IPS DF 4.7 (cell line): ENCODE data around the gene DHCR24.
"Not testable (repeated sequence)": the region's sequence is repeated elsewhere in the genome, so short reads cannot be mapped to it uniquely, and the experiment has no call there.

Experiments
- DNase-seq: peaks from one replicate; pipeline ENCODE4 v3.0.0-alpha.2; 2013; ENCODE audit warnings: low spot score; ENCODE audit errors: extremely low read depth

The DHCR24 gene, protein sequence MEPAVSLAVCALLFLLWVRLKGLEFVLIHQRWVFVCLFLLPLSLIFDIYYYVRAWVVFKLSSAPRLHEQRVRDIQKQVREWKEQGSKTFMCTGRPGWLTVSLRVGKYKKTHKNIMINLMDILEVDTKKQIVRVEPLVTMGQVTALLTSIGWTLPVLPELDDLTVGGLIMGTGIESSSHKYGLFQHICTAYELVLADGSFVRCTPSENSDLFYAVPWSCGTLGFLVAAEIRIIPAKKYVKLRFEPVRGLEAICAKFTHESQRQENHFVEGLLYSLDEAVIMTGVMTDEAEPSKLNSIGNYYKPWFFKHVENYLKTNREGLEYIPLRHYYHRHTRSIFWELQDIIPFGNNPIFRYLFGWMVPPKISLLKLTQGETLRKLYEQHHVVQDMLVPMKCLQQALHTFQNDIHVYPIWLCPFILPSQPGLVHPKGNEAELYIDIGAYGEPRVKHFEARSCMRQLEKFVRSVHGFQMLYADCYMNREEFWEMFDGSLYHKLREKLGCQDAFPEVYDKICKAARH

DNA sequence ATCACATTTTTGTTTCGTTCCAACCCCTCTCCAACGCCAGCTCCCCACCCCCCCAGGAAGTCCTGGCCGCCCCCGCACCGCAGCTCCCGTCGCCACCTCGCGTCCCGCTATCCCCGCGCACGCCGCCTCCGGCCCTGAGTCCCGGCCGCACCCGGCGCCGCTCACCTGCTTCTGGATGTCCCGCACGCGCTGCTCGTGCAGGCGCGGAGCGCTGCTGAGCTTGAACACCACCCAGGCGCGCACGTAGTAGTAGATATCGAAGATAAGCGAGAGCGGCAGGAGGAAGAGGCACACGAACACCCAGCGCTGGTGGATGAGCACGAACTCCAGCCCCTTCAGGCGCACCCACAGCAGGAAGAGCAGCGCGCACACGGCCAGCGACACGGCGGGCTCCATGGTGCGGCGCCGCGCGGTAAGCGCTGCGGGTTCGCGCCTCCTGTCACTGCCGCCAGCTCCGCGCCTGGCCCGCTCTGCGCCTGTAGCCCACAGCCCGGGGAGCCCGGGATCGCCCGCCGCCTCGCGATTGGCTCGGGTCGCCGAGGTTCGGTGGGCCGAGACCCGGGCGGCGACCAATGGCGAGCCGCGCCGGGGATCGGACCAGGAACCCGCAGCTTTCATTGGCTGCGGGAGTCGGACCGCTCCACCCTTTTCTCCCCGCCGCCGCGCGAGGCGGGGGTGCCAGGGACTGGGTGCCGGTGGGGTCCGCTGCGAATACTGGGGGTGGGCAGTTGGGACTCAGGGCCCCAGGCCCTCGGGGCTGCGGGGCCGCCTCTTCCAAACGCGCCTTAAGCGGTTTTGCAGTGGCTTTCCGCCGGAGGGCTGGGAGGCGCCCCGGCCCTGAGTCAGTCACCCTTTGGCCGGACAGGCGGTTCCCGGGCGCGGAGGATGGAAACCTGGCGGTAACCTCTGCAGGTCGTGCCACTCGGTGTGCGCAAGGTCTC is at the start of gene DHCR24:
Gene DHCR24 (minus strand): TSS at position 472 of the 941 bp plus-strand sequence. CDS start 76 bp downstream, at position 396.
- peak; percentile 53 for DNase-seq

GRCh38 chr1:54936791-54937190 is 49.8 kb upstream of the DHCR24 start:
- no peak for DNase-seq

DNA sequence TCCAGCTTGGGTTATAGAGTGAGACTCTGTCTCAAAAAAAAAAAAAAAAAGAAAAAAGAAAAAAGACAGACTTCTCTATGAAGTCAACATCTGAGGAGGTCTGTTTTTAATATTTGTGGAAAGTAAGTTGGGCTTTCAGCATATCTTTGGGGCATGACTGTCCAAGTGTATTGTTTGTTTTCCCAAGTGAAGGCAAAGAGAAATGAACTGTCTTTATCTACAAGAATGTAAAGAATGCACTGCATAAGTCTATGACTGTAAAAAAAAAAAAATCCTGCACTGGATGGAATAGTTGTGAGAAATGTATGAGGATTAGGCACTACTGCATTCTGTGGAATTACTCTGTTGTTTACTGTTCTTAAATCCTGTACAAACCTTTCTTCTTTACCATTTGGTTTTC is 47.9 kb upstream of the DHCR24 start:
- no peak for DNase-seq

GRCh38 chr1:54934081-54934480 is 47.1 kb upstream of the DHCR24 start:
- DNase-seq, result not testable (repeated sequence)

DNA sequence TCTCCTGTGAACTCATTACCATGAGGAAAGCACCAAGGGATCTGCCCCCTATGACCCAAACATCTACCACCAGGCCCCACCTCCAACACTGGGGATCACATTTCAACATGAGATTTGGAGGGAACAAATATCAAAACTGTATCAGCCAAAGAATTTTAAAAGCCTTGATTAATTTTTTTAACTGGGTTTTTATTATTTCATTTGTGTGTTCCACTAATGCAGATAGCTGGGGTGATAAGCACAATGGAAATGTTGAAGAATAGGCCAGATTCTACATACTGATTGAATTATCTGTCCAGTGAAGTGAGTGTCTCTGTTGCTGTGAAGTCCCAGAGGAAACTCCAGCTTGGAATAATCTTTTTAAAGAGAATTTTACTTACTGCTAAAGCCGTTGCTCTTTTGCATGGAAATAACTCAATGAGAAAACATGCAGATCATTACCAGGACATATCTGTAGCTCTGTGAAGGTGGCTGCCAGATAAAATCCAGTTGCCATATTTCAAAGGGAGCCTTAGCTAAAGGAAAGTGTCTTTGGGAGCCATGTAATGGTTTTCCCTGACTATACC is 44.4 kb upstream of the DHCR24 start:
- no peak for DNase-seq

DNA sequence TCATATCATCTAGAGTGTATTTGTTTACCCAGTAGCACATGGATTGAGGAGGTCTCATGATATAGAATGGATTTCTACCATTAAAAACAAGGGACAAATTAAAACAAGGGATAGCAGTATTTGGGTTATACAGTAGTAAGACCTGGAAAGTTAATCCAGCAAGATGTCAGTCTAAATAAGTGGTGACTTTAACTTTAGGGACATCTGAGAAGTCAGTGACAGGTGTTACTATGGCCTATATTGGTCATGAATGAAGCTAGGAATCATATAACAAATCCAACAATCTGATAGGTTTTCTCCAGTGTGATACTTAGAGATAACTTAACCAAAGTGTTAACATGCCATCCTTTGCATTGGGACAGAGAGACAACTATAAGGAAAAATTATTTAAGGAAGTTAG is 42.7 kb upstream of the DHCR24 start:
- no peak for DNase-seq

GRCh38 chr1:54928327-54928726 is 41.3 kb upstream of the DHCR24 start:
- no peak for DNase-seq

GRCh38 chr1:54927472-54928240 is 40.7 kb upstream of the DHCR24 start:
- DNase-seq, result no peak

- no peak for DNase-seq
Observed at GRCh38 chr1:54926970-54927369, 40.0 kb upstream of the DHCR24 start.

DNA sequence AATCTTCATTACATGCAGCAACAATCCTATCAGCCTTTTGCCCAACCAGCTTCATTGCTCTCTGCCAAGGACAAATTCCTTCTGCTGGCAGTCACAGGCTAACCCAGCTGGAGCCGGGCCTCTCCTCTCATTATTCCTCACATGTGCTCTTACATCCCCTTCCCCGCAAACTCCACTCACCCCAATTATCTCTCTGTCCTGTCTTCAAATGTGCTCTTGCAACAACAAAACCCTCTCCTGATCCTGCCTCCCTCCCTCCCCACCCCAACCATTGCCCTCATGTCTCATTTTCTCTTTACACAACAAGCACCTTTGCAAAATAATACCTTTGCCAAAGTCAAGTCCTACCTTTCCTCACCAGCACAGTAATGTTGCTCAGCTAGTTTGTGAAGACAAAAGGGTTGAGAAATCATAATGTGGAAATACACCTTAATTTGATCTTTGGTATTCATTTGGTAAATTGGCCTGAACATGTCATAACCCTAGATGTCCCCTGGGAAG is 36.0 kb upstream of the DHCR24 start:
- DNase-seq, result no peak

DNA sequence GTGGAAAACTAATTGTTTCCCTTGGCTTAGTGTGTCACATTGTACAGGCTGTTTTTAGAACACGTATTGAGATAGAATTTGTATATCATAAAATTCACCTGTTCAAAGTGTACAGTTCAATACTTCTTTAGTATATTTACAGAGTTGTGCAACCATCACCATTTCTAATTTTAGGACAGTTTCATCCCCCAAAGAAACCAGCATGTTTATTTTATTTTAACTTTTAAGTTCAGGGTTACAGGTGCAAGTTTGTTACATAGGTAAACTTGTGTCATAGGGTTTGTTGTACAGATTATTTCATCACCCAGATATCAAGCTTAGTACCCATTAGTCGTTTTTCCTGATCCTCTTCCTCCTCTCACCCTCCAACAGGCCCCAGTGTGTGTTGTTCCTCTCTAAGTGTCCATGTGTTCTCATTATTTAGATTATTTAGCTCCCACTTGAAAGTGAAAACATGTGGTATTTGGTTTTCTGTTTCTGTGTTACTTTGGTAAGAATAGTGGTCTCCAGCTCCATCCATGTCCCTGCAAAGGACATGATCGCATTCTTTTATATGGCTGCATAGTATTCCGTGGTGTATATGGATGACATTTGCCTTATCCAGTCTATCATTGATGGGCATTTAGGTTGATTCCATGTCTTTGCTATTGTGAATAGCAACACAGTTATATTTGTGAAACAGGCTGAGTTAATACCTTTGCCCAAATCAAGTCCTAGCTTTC is 35.2 kb upstream of the DHCR24 start:
- DNase-seq, result no peak

DNA sequence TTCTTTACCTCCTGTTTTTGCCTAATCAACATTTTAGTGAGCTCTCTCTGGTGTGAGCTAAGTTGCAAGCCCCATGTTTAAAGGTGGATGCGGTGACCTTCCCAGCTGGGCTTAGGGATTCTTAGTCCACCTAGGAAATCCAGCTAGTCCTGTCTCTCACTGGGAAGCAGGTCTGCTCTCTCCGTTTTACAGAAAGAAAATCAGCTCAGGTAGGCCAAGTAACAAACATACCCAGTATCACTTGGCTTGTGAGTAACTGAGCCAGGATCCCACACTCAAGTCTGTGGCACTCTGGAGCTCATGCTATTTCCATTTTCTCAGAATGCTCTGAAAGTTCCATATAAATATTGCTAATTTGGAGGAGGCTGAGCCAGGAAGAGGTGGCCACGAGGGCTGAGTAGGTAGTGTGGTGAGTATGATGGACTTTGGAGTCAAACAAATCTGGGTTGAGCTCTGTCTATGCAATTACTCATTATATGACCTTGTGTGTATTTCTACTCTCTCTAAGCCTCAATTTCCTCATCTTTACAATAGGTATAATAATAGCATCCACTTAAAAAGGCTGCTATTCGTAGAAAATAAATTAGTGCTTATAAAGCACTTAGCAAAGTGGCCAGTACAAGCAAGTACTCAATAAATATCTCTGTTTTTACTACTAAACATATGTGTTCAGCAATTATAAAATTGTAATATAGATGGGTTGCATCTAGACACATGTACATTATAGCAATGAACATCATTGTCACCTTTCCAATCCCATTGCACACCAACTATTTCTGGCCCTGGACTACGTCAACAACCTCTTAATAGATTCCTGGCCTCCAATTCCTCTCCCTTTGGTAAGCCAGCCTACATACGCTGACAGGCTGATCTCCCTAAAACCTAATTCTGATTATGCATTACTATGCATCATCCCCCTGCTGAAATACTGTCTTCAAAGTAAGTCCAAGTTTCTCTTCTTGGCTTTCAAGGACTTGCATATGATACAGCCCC is 32.7 kb upstream of the DHCR24 start:
- no peak for DNase-seq

GRCh38 chr1:54911076-54911475 is 24.1 kb upstream of the DHCR24 start:
- DNase-seq, result not testable (repeated sequence)

DNA sequence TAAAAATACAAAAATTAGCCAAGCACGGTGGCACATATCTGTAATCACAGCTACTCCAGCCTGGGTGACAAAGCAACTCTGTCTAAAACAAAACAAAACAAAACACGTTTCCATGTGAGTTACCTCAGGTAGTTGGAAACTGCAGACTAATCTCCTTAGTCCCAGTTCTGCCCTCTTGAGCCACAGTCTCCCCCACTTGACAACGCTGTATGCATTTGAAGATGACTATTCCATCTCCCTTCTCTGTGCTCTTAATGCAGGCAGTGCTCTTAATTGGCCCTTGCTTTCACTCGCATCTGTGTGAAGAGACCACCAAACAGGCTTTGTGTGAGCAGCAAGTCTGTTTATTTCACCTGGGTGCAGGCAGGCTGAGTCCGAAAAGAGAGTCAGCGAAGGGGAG is 19.6 kb upstream of the DHCR24 start:
- DNase-seq, result no peak

- DNase-seq, result no peak
Observed at GRCh38 chr1:54904476-54905048, 17.6 kb upstream of the DHCR24 start.

DNA sequence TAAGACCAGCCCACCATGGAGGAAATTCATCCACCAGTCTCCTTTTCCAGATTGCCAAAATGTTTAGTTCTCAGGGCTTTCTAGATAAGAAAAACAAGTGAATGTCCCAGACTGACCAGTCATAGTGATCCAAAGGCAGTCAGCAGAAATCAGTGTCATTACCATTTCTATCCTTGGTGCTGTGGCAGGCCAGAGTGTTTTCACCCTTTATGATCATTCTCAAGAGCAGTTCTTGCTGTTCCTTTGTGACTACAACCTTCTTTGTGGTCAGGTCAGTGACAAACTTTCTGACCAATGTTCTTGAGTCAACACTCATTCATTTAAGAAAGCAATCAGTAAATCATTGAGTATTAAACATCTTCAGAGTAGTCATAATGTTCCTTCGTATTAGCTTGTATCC is 7.3 kb upstream of the DHCR24 start:
- DNase-seq, result no peak

DNA sequence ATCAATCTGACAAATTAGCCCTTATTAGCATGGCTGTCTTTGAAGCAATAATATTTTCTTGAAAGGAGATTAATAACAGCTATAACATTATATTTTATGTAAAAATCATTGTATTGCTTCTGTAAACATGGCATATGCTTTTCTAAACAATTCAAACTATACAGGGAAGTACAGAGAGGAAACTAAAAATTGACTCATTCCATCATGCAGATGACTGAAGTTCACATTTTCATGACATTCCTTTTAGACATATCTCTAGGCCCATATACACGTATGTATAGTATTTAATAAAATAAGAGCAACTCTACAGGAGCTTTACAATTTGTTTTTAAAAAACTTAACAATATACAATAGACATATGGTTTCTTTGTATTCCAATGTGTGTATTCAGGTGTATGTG is 5.6 kb upstream of the DHCR24 start:
- no peak for DNase-seq

GRCh38 chr1:54889132-54889725 is 2.2 kb upstream of the DHCR24 start:
- DNase-seq, result no peak
